Measurements from ENCODE around the gene SLC7A11.

GRCh38 chr4:138267835-138268234 lies 25.7 kb upstream of the SLC7A11 start:
- TF ChIP-seq ZNF274 (IDR thresholded peaks at IDR 0.05; ENCODE audit: low read depth, low read length) (no peak), YY1 (IDR thresholded peaks at IDR 0.05; ENCODE audit: insufficient read depth, insufficient read length) (no peak), SUZ12 (IDR thresholded peaks at IDR 0.05; ENCODE audit: extremely low read depth, insufficient read depth, insufficient read length) (no peak)

Data from NT2/D1 (cell line).